ENCODE data around the gene FOXC1.

DNA sequence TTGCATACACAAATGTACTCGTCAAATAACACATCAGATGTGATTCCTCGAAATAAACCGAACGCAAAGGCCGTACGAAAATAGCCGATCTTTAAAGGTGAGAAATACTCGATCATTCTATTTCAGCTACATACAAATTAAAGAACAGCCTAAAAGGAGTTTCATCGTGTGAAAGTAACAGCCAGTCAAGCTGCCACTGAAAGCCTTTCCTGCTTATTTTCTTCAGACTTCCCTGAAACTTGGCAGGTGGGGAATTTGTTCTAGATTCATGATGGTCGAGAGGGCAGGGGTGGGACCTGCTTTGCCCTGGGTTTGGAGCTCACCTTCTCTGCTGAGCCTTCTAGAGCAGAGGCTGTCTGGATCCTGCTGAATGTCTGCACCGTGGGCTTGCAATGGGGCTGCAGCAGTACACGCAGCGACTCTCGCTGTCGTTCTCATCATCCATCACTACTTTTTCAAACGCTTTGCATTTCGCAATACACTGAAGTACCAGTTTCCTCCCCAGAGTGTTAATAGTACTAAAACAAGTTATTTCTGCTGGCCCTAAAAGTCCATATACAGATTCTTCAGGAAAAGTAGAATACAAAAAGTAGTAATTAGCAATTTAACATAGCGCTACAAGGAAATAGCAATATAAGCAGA is 16.2 kb downstream of the FOXC1 start:
- TF ChIP-seq EZH2 (IDR thresholded peaks at IDR 0.05; ENCODE audit: insufficient read depth, poor library complexity, severe bottlenecking) = no peak
- TF ChIP-seq EZH2phosphoT487 (IDR thresholded peaks at IDR 0.05; ENCODE audit: insufficient read depth, low read depth) = no peak
